GM23338 (cell line): Measurements from ENCODE around the gene MRAS. TPM values are rescaled to one million over a fixed set of nuclear protein-coding genes. Genes with fewer than 3 reads are reported as not detected.

ENCODE experiments used
- ATAC-seq: fragments of 200-7000 bp; cut with Tn5 transposase; 3 replicates; pipeline ENCODE4 v1.9.1; 2020
- DNase-seq: peaks from one replicate; pipeline ENCODE4 v3.0.0-alpha.2; 2015; ENCODE audit warnings: low spot score
- H2AFZ ChIP-seq: fragments of 200-600 bp; sonication (generic); 2 replicates; pipeline ENCODE4 v1.8.0; 2016; ENCODE audit warnings: antibody characterized with exemption, mild to moderate bottlenecking, moderate library complexity
- H3F3A ChIP-seq: fragments of 200-600 bp; sonication (generic); replicated peaks from 2 replicates; pipeline ENCODE4 v1.8.0; 2017; ENCODE audit warnings: antibody characterized with exemption, mixed run types, low read depth
- H3K27ac ChIP-seq: fragments of 200-600 bp; sonication (generic); 2 replicates; pipeline ENCODE4 v1.6.1; 2016; ENCODE audit warnings: low read depth
- H3K27me3 ChIP-seq: fragments of 200-600 bp; sonication (generic); 2 replicates; pipeline ENCODE4 v1.8.0; 2016; ENCODE audit warnings: mild to moderate bottlenecking, mixed run types, moderate library complexity; ENCODE audit not compliant: insufficient read depth
- H3K36me3 ChIP-seq: fragments of 200-600 bp; sonication (generic); 2 replicates; pipeline ENCODE4 v1.8.0; 2016; ENCODE audit warnings: mild to moderate bottlenecking; ENCODE audit not compliant: insufficient read depth
- H3K4me1 ChIP-seq: fragments of 200-600 bp; sonication (generic); 2 replicates; pipeline ENCODE4 v1.8.0; 2016; ENCODE audit warnings: mild to moderate bottlenecking, moderate library complexity; ENCODE audit not compliant: insufficient read depth
- H3K4me2 ChIP-seq: fragments of 200-600 bp; sonication (generic); 2 replicates; pipeline ENCODE4 v1.7.1; 2017; ENCODE audit warnings: mixed run types
- H3K4me3 ChIP-seq: fragments of 200-600 bp; sonication (generic); 2 replicates; pipeline ENCODE4 v1.6.1; 2016; ENCODE audit warnings: mixed run types
- H3K79me2 ChIP-seq: fragments of 200-600 bp; sonication (generic); replicated peaks from 2 replicates; pipeline ENCODE4 v1.8.0; 2017; ENCODE audit warnings: mild to moderate bottlenecking; ENCODE audit not compliant: insufficient read depth
- H3K9me2 ChIP-seq: fragments of 200-600 bp; sonication (generic); 2 replicates; pipeline ENCODE4 v1.8.0; 2017; ENCODE audit not compliant: insufficient read depth
- H4K20me1 ChIP-seq: fragments of 200-600 bp; sonication (generic); replicated peaks from 2 replicates; pipeline ENCODE4 v1.8.0; 2017; ENCODE audit warnings: mild to moderate bottlenecking; ENCODE audit not compliant: insufficient read depth
- H3K27ac Mint-ChIP-seq: 2 replicates; pipeline ENCODE4 v1.8.0; 2020; ENCODE audit warnings: inconsistent platforms, mild to moderate bottlenecking, moderate library complexity, mixed read lengths
- H3K27me3 Mint-ChIP-seq: 3 replicates; pipeline ENCODE4 v1.8.0; 2022; ENCODE audit warnings: low read depth, mild to moderate bottlenecking, moderate library complexity, mixed read lengths, inconsistent platforms; ENCODE audit not compliant: insufficient read depth, poor library complexity
- H3K36me3 Mint-ChIP-seq: 3 replicates; pipeline ENCODE4 v1.8.0; 2021; ENCODE audit warnings: low read depth, mild to moderate bottlenecking, inconsistent platforms, moderate library complexity, mixed read lengths
- H3K4me1 Mint-ChIP-seq: 3 replicates; pipeline ENCODE4 v1.8.0; 2020; ENCODE audit warnings: mild to moderate bottlenecking, inconsistent platforms, mixed read lengths
- H3K4me3 Mint-ChIP-seq: 3 replicates; pipeline ENCODE4 v1.8.0; 2021; ENCODE audit warnings: moderate library complexity, mild to moderate bottlenecking, inconsistent platforms, mixed read lengths
- H3K9me3 Mint-ChIP-seq: 3 replicates; pipeline ENCODE4 v1.8.0; 2020; ENCODE audit warnings: moderate library complexity, mild to moderate bottlenecking, inconsistent platforms, mixed read lengths
- CREB1 ChIP-seq: fragments of 250-450 bp; sonication (Bioruptor Pico); IDR thresholded peaks from 2 replicates; pipeline ENCODE4 v1.5.0; 2020; ENCODE audit warnings: low read depth, mild to moderate bottlenecking, moderate library complexity
- EZH2 ChIP-seq: fragments of 200-600 bp; sonication (generic); IDR thresholded peaks from one replicate; pipeline ENCODE4 v1.8.0; 2017; ENCODE audit warnings: antibody characterized with exemption, mild to moderate bottlenecking, low read depth; ENCODE audit not compliant: unreplicated experiment
- EZH2phosphoT487 ChIP-seq: fragments of 200-600 bp; sonication (generic); IDR thresholded peaks from one replicate; pipeline ENCODE4 v1.8.1; 2018; ENCODE audit warnings: antibody characterized with exemption; ENCODE audit not compliant: unreplicated experiment
- JUNB ChIP-seq: IDR thresholded peaks from one replicate; pipeline ENCODE4 v1.6.1; 2016; ENCODE audit warnings: antibody characterized with exemption; ENCODE audit not compliant: unreplicated experiment
- NANOG ChIP-seq: IDR thresholded peaks from 2 replicates; pipeline ENCODE4 v1.6.1; 2016; ENCODE audit warnings: antibody characterized with exemption, borderline replicate concordance
- POLR2AphosphoS5 ChIP-seq: IDR thresholded peaks from 2 replicates; pipeline ENCODE4 v1.6.1; 2016; ENCODE audit warnings: antibody characterized with exemption, low read depth
- STAT1 ChIP-seq: IDR thresholded peaks from one replicate; pipeline ENCODE4 v1.6.1; 2016; ENCODE audit warnings: antibody characterized with exemption; ENCODE audit not compliant: unreplicated experiment
- ZNF114 ChIP-seq: fragments of 250-450 bp; sonication (Bioruptor Pico); IDR thresholded peaks from 2 replicates; pipeline ENCODE4 v1.5.0; 2020; ENCODE audit warnings: mild to moderate bottlenecking, moderate library complexity
- ZNF331 ChIP-seq: fragments of 250-450 bp; sonication (Bioruptor Pico); IDR thresholded peaks from 2 replicates; pipeline ENCODE4 v1.5.0; 2020; ENCODE audit warnings: low read depth, mild to moderate bottlenecking, moderate library complexity
- polyA plus RNA-seq: library from polyadenylated mRNA; unstranded; fragments of >200 nt; fragmentation: Nextera tagmentation; extraction: Ambion mirVana; gene quantifications from 2 replicates; pipeline ENCODE4 v1.2.1, GENCODE V29; 2016
- total RNA-seq: library from RNA; depleted of rRNA; stranded (reverse); fragments of >200 nt; shearing (Covaris generic); gene quantifications from 2 replicates; pipeline ENCODE4 v1.2.3, GENCODE V29; 2014
- TF ChIP-seq, protein P1 (sequence below): fragments of 250-450 bp; sonication (Bioruptor Pico); IDR thresholded peaks from 2 replicates; pipeline ENCODE4 v1.5.0; 2020; ENCODE audit warnings: mild to moderate bottlenecking, moderate library complexity
- TF ChIP-seq, protein P2 (sequence below): IDR thresholded peaks from one replicate; pipeline ENCODE4 v1.6.1; 2018; ENCODE audit warnings: antibody characterized with exemption; ENCODE audit not compliant: unreplicated experiment
- TF ChIP-seq, protein P3 (sequence below): IDR thresholded peaks from 2 replicates; pipeline ENCODE4 v1.6.1; 2016; ENCODE audit warnings: antibody characterized with exemption
- TF ChIP-seq, protein P4 (sequence below), 2 experiments: fragments of 200-600 bp in 1 of 2; sonication (generic) in 1 of 2; conservative IDR thresholded peaks; 2 replicates each; pipeline versions ENCODE4 v1.5.1 to v1.6.1; 2016 to 2017; ENCODE audit warnings: antibody characterized with exemption in 2 of 2, low read depth in 2 of 2, mild to moderate bottlenecking in 2 of 2, moderate library complexity in 1 of 2

MRAS gene
- total and polyA plus RNA-seq, 2 experiments from 2014 or later, result 9.1 to 10.2 TPM

DNA sequence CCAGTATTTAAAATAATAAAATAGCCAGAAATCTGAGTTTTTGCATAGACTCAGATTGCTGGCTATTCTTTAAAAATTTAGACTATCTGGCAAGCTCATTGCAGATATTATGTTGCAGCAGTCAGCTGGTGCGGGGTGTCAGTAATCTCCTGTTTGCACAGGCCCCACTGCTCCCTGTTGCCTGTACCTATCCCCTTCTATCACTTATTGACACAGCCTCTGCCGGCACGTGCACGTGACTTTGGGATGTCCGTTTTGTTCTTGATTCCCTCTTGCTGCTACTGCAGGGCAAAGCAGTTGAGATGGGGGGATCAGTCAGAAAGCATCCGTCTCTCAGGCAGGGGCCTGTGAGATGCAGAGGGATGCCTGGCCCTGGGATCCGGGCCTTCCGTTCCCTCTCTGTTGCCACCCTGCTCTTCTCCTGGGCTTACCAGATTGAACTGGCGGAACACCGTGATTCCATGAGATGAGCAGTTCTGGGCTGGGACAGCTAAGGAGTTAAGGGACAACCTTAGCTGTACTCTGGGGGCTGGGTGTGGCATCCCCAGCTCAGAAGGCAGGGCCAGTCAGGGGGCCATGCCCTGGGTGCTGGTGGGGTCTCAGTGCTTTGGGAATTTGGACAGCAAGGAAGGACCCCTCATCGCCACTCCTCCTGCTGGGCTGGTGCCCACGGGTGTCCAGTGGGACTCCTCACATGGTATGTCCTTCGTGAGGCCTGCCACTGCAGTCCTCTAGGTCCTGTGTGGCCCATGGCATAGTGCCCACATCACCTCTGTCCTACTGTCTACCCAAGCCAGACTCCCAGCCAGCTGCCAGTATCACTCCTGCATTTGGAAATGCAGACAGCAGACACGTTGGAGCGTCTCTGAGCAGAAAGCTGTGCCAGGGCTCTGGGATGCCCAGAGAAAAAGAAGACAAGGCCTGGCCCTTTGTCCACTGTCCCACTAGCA is 11.8 kb downstream of the MRAS start:
- no peak overlapping the region for H3K27ac Mint-ChIP-seq
- H3K4me3 Mint-ChIP-seq, result no peak overlapping the region
- no peaks in the 10 kb centered on the region for H4K20me1 ChIP-seq
- H3K27me3 Mint-ChIP-seq, result peaks cover 3% of the 10 kb centered on the region
- no peaks in the 10 kb centered on the region for H3K36me3 ChIP-seq
- H3K9me2 ChIP-seq, result no peaks in the 10 kb centered on the region
- peaks cover 7% of the 10 kb centered on the region for H3K4me1 Mint-ChIP-seq
- no peak for ATAC-seq
- DNase-seq, result no peak
- H3K27me3 ChIP-seq, result no peaks in the 10 kb centered on the region
- H3K36me3 Mint-ChIP-seq, result no peaks in the 10 kb centered on the region
- H2AFZ ChIP-seq, result no peak overlapping the region
- no peak overlapping the region for H3K27ac ChIP-seq
- TF ChIP-seq, protein P1, sequence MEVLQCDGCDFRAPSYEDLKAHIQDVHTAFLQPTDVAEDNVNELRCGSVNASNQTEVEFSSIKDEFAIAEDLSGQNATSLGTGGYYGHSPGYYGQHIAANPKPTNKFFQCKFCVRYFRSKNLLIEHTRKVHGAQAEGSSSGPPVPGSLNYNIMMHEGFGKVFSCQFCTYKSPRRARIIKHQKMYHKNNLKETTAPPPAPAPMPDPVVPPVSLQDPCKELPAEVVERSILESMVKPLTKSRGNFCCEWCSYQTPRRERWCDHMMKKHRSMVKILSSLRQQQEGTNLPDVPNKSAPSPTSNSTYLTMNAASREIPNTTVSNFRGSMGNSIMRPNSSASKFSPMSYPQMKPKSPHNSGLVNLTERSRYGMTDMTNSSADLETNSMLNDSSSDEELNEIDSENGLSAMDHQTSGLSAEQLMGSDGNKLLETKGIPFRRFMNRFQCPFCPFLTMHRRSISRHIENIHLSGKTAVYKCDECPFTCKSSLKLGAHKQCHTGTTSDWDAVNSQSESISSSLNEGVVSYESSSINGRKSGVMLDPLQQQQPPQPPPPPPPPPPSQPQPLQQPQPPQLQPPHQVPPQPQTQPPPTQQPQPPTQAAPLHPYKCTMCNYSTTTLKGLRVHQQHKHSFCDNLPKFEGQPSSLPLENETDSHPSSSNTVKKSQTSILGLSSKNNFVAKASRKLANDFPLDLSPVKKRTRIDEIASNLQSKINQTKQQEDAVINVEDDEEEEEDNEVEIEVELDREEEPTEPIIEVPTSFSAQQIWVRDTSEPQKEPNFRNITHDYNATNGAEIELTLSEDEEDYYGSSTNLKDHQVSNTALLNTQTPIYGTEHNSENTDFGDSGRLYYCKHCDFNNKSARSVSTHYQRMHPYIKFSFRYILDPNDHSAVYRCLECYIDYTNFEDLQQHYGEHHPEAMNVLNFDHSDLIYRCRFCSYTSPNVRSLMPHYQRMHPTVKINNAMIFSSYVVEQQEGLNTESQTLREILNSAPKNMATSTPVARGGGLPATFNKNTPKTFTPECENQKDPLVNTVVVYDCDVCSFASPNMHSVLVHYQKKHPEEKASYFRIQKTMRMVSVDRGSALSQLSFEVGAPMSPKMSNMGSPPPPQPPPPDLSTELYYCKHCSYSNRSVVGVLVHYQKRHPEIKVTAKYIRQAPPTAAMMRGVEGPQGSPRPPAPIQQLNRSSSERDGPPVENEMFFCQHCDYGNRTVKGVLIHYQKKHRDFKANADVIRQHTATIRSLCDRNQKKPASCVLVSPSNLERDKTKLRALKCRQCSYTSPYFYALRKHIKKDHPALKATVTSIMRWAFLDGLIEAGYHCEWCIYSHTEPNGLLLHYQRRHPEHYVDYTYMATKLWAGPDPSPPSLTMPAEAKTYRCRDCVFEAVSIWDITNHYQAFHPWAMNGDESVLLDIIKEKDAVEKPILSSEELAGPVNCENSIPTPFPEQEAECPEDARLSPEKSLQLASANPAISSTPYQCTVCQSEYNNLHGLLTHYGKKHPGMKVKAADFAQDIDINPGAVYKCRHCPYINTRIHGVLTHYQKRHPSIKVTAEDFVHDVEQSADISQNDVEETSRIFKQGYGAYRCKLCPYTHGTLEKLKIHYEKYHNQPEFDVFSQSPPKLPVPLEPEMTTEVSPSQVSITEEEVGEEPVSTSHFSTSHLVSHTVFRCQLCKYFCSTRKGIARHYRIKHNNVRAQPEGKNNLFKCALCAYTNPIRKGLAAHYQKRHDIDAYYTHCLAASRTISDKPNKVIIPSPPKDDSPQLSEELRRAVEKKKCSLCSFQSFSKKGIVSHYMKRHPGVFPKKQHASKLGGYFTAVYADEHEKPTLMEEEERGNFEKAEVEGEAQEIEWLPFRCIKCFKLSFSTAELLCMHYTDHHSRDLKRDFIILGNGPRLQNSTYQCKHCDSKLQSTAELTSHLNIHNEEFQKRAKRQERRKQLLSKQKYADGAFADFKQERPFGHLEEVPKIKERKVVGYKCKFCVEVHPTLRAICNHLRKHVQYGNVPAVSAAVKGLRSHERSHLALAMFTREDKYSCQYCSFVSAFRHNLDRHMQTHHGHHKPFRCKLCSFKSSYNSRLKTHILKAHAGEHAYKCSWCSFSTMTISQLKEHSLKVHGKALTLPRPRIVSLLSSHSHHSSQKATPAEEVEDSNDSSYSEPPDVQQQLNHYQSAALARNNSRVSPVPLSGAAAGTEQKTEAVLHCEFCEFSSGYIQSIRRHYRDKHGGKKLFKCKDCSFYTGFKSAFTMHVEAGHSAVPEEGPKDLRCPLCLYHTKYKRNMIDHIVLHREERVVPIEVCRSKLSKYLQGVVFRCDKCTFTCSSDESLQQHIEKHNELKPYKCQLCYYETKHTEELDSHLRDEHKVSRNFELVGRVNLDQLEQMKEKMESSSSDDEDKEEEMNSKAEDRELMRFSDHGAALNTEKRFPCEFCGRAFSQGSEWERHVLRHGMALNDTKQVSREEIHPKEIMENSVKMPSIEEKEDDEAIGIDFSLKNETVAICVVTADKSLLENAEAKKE, result no peak
- no peak for TF ChIP-seq CREB1 (CRISPR knock-in tag)
- TF ChIP-seq, protein P2, sequence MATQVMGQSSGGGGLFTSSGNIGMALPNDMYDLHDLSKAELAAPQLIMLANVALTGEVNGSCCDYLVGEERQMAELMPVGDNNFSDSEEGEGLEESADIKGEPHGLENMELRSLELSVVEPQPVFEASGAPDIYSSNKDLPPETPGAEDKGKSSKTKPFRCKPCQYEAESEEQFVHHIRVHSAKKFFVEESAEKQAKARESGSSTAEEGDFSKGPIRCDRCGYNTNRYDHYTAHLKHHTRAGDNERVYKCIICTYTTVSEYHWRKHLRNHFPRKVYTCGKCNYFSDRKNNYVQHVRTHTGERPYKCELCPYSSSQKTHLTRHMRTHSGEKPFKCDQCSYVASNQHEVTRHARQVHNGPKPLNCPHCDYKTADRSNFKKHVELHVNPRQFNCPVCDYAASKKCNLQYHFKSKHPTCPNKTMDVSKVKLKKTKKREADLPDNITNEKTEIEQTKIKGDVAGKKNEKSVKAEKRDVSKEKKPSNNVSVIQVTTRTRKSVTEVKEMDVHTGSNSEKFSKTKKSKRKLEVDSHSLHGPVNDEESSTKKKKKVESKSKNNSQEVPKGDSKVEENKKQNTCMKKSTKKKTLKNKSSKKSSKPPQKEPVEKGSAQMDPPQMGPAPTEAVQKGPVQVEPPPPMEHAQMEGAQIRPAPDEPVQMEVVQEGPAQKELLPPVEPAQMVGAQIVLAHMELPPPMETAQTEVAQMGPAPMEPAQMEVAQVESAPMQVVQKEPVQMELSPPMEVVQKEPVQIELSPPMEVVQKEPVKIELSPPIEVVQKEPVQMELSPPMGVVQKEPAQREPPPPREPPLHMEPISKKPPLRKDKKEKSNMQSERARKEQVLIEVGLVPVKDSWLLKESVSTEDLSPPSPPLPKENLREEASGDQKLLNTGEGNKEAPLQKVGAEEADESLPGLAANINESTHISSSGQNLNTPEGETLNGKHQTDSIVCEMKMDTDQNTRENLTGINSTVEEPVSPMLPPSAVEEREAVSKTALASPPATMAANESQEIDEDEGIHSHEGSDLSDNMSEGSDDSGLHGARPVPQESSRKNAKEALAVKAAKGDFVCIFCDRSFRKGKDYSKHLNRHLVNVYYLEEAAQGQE, result no peak
- TF ChIP-seq STAT1, result no peak
- TF ChIP-seq, protein P3, sequence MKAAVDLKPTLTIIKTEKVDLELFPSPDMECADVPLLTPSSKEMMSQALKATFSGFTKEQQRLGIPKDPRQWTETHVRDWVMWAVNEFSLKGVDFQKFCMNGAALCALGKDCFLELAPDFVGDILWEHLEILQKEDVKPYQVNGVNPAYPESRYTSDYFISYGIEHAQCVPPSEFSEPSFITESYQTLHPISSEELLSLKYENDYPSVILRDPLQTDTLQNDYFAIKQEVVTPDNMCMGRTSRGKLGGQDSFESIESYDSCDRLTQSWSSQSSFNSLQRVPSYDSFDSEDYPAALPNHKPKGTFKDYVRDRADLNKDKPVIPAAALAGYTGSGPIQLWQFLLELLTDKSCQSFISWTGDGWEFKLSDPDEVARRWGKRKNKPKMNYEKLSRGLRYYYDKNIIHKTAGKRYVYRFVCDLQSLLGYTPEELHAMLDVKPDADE, result no peak
- TF ChIP-seq ZNF331 (CRISPR knock-in tag), result no peak
- no peak for TF ChIP-seq EZH2
- TF ChIP-seq JUNB, result no peak
- TF ChIP-seq, protein P4, sequence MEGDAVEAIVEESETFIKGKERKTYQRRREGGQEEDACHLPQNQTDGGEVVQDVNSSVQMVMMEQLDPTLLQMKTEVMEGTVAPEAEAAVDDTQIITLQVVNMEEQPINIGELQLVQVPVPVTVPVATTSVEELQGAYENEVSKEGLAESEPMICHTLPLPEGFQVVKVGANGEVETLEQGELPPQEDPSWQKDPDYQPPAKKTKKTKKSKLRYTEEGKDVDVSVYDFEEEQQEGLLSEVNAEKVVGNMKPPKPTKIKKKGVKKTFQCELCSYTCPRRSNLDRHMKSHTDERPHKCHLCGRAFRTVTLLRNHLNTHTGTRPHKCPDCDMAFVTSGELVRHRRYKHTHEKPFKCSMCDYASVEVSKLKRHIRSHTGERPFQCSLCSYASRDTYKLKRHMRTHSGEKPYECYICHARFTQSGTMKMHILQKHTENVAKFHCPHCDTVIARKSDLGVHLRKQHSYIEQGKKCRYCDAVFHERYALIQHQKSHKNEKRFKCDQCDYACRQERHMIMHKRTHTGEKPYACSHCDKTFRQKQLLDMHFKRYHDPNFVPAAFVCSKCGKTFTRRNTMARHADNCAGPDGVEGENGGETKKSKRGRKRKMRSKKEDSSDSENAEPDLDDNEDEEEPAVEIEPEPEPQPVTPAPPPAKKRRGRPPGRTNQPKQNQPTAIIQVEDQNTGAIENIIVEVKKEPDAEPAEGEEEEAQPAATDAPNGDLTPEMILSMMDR (conservative IDR thresholded peaks at IDR 0.05; ENCODE audit: low read depth in 2 of 2), result no peak
- TF ChIP-seq NANOG, result no peak
- TF ChIP-seq ZNF114, result no peak
- no peak for TF ChIP-seq POLR2AphosphoS5
- TF ChIP-seq EZH2phosphoT487, result no peak
- no peaks in the 10 kb centered on the region for H3K79me2 ChIP-seq
- no peak overlapping the region for H3K4me2 ChIP-seq
- no peaks in the 10 kb centered on the region for H3F3A ChIP-seq
- H3K4me1 ChIP-seq, result no peaks in the 10 kb centered on the region
- H3K4me3 ChIP-seq, result no peak overlapping the region
- no peaks in the 10 kb centered on the region for H3K9me3 Mint-ChIP-seq
